ENCODE results near the gene MGAT5.

MGAT5 gene

DNA sequence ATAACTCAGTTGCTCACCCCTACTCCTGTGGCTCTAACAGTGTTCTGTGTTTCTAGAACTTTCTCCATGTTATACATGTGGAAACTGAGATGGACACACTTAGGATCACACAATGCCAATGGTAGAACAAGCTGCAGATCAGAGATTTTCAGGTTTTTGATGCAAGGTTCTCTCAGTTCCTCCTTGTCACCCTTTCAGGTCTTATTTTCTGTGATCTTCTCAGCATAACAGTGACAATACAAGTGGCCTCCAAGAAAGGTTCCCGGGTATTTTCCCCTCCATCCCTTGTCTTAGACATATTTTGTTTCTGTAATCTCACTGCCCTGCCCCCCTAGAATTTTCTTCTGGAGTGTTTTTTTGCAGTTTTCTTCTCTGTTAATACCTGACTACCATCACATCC, 6.2 kb upstream of the MGAT5 start:
- TF ChIP-seq ZFX (IDR thresholded peaks at IDR 0.05): no peak
- TF ChIP-seq, protein P1, sequence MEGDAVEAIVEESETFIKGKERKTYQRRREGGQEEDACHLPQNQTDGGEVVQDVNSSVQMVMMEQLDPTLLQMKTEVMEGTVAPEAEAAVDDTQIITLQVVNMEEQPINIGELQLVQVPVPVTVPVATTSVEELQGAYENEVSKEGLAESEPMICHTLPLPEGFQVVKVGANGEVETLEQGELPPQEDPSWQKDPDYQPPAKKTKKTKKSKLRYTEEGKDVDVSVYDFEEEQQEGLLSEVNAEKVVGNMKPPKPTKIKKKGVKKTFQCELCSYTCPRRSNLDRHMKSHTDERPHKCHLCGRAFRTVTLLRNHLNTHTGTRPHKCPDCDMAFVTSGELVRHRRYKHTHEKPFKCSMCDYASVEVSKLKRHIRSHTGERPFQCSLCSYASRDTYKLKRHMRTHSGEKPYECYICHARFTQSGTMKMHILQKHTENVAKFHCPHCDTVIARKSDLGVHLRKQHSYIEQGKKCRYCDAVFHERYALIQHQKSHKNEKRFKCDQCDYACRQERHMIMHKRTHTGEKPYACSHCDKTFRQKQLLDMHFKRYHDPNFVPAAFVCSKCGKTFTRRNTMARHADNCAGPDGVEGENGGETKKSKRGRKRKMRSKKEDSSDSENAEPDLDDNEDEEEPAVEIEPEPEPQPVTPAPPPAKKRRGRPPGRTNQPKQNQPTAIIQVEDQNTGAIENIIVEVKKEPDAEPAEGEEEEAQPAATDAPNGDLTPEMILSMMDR (conservative IDR thresholded peaks at IDR 0.05): no peak
- no peak overlapping the region for H3K27ac ChIP-seq

DNA sequence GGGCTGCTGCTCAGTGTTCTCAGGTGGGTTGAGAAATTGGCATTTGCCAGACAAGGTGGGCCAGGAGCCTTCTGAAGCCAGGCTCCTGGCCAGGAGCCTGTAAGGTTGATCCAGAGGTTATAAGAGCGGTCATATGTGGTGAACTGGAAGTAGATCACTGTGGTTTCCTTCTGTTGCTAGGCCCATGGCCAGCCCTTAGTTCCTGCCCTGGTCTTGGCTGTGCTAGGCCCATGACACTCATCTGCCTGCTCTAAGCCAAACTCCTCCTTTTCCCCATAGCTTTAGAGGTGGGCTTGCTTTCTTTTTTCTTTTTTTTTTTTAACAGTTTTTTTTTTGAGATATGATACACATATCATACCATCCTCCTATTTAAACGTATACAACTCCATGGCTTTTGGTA, 5.0 kb upstream of the MGAT5 start:
- H3K27ac ChIP-seq: no peak overlapping the region
- TF ChIP-seq, protein P1 (conservative IDR thresholded peaks at IDR 0.05): no peak
- TF ChIP-seq ZFX (IDR thresholded peaks at IDR 0.05): no peak

DNA sequence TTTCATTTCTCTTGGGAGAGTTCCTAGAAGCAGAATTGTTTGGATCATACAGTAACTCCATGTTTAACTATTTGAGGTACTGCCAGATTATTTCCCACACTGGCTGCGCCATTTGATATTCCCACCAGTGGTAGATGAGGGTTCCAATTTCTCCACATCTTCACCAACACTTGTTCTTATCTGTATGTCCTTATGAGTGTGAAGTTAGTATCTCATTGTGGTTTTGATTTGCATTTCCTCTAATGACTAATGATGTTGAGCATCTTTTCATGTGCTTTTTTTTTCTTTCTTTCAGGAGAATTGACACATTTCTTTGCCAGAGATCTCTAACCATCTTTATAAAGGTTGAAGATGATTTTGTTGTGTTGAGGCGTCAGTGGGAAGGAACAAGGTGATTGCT, 4.1 kb upstream of the MGAT5 start:
- TF ChIP-seq, protein P1 (conservative IDR thresholded peaks at IDR 0.05): no peak
- TF ChIP-seq ZFX (IDR thresholded peaks at IDR 0.05): no peak
- no peak overlapping the region for H3K27ac ChIP-seq

DNA sequence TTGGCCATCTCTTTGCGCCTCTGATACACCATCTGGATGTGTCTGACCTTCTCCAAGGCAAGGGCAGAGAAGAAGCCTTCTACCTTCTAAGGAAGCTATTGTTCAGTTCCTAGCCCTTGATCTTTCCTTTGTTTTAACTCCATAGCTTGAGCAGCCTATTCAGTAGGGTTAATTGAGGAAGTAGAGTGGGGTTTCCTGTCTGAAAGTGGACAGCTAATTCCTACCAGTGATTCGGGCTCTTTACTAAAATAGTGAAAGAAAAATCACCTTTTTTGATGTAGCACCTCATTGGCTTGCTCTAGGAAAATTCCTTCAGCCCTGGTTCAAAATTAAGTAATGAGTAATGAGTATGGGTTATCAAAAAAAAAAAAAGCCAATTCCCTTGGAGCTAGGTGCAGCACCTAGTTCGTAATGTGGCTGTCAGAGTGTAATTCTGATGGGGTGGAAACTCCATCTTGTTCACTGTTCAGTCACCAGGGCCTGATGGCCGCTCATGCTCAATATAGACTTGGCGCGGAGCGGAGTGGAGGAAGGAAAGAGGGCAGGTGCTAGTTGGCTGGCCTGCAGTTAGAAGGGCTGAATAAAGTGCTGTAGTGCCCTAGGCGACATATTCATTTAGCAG, 2.9 kb upstream of the MGAT5 start:
- H3K27ac ChIP-seq: no peak overlapping the region

DNA sequence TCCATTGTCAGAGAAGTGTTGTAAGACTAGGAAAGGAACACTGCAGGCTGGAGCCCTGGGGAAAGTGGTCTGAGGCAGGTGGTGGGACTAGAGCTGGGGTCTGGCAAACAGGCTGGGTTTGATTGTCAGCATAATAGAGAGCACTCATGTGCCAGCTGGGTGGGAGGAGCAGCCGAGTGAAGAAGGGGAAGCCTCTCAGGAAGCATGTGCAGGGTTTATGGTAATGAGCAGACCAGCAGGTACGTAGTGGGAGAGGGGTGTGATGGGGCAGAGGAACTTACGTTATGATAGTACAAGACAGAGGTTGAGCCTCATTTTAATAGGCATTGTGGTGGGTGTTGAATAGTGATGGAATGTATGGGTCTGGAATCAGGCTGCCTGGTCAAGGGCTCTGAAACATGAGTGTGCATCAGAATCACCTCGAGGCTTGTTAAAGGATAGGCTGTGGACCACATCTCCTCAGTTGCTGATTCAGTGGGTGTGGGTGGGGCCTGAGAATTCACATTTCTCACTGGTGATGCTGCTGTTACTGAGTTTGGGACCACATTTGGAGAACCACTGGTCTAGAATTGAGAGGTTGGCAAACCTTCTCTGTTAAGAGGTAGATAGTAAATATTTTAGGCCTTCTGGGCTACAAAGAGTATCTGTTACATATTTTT, 1.7 kb upstream of the MGAT5 start:
- H3K27ac ChIP-seq: no peak overlapping the region
- no peak for TF ChIP-seq ZFX (IDR thresholded peaks at IDR 0.05)
- TF ChIP-seq, protein P1 (conservative IDR thresholded peaks at IDR 0.05): no peak

More for the DNA sequence above, 2.9 kb upstream of the MGAT5 start:
- TF ChIP-seq, protein P1 (conservative IDR thresholded peaks at IDR 0.05): no peak
- TF ChIP-seq ZFX (IDR thresholded peaks at IDR 0.05): no peak

DNA sequence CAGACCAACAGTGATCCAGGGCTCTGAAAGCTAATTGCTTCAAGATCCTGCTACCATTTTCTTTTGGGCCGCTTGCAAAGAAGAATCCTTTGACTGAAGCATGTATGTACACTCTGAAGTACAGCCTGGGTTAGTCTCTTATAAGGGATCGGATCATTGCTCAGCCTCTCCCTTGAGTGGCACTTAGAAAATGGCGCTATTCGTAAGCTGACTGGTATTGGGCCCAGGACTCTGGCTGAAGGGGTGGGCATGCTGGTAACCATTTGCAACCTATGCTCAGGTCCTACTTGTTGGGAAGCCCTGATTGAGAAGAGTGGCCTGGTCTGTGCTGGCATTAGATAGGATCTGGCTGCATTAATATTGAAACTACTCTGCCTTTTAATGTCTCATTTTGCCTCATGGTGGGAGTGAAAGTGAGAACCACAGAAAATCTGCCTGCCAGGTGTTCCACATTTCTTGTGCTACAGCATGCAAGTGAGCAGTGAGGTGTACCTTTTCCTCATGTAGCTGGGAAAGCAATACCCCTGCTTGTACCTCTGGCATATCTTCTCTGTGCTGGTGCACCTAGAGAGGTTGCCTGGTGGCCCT, 661 bp upstream of the MGAT5 start:
- TF ChIP-seq, protein P1 (conservative IDR thresholded peaks at IDR 0.05): no peak
- TF ChIP-seq ZFX (IDR thresholded peaks at IDR 0.05): no peak
- peak overlapping the region; percentile 32 for H3K27ac ChIP-seq

DNA sequence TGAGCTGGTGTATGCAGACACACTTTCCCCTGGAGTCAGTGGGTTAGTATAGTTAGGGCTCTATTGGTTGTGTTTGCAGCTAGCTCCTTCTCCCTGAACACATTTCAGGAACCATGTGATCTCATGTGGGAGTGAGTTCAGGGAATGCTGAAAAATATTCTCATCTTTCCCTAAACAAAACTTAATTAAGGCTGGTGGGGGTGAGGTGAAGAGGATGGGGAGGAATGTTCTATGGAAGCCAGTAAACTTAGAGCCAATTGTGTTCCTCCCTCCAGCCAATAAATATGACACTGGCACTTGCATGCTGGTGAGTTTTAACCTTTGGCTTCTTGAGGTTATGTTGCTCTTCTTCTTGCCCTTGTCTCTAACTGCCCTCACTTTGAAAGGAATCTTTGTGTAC, 952 bp downstream of the MGAT5 start:
- no peak for TF ChIP-seq ZFX (IDR thresholded peaks at IDR 0.05)
- TF ChIP-seq, protein P1 (conservative IDR thresholded peaks at IDR 0.05): no peak
- H3K27ac ChIP-seq: no peak overlapping the region
